Lung (tissue), 12 donors: ENCODE results near the gene COL15A1. TPM values are rescaled to one million over a fixed set of nuclear protein-coding genes. Genes with fewer than 3 reads are reported as not detected.

Source experiments
- ATAC-seq: fragments of 200-7000 bp; cut with Tn5 transposase; one replicate; pipeline ENCODE4 v1.9.1; 2020; ENCODE audit warnings: moderate number of reproducible peaks; ENCODE audit not compliant: insufficient read depth, low FRiP score
- DNase-seq, 3 donors: peaks; one replicate each; pipeline ENCODE4 v3.0.0-alpha.2; 2013 to 2017
- H3K27ac ChIP-seq, 2 donors: one replicate each; pipeline ENCODE4 v1.5.1; 2013; ENCODE audit warnings: mild to moderate bottlenecking in 2 of 2, moderate library complexity in 2 of 2, control low read depth in 1 of 2, inconsistent platforms in 1 of 2, low read depth in 1 of 2, low read length in 1 of 2
- H3K27me3 ChIP-seq, 3 donors: one replicate each; pipeline ENCODE4 v1.5.1; 2013; ENCODE audit warnings: low read length in 2 of 3; ENCODE audit not compliant: control insufficient read depth in 3 of 3, insufficient read depth in 3 of 3
- H3K36me3 ChIP-seq, 4 donors: one replicate each; pipeline ENCODE4 v1.5.1; 2013; ENCODE audit warnings: low read length in 4 of 4, mild to moderate bottlenecking in 1 of 4, moderate library complexity in 1 of 4; ENCODE audit not compliant: control insufficient read depth in 4 of 4, insufficient read depth in 4 of 4
- H3K4me1 ChIP-seq, 5 donors: one replicate each; pipeline ENCODE4 v1.5.1; 2013; ENCODE audit warnings: low read length in 5 of 5, mild to moderate bottlenecking in 2 of 5, moderate library complexity in 1 of 5; ENCODE audit not compliant: control insufficient read depth in 5 of 5, insufficient read depth in 5 of 5
- H3K4me3 ChIP-seq: one replicate; pipeline ENCODE4 v1.5.1; 2013; ENCODE audit warnings: mild to moderate bottlenecking, control low read depth, moderate library complexity
- H3K9ac ChIP-seq, 2 donors: one replicate each; pipeline ENCODE4 v1.5.1; 2013; ENCODE audit warnings: low read length in 2 of 2, control low read depth in 1 of 2; ENCODE audit not compliant: insufficient read depth in 1 of 2
- H3K9me3 ChIP-seq, 4 donors: one replicate each; pipeline ENCODE4 v1.5.1; 2013; ENCODE audit warnings: low read length in 3 of 4, mild to moderate bottlenecking in 1 of 4, moderate library complexity in 1 of 4; ENCODE audit not compliant: control insufficient read depth in 4 of 4, insufficient read depth in 3 of 4
- CTCF ChIP-seq: IDR thresholded peaks from 2 replicates; pipeline ENCODE4 v1.5.1; 2012; ENCODE audit warnings: mild to moderate bottlenecking; ENCODE audit errors: control extremely low read depth, extremely low read depth
- WGBS, 2 donors: extraction: QIAGEN DNeasy Blood & Tissue Kit; methylation state at CpG; one replicate each; pipeline ENCODE4 v1.1.7; 2013; 5-methylcytosine and 5-hydroxymethylcytosine counted together
- polyA plus RNA-seq, 2 donors: library from polyadenylated mRNA; stranded (reverse); fragments of 200-250 nt; gene quantifications; one replicate each; pipeline ENCODE4 v1.2.1, GENCODE V29; 2013
- total RNA-seq, 2 donors: library from RNA; depleted of rRNA in 1 of 2; stranded (reverse); fragments of >200 nt in 1 of 2; gene quantifications; one replicate each; pipeline ENCODE4 v1.2.1, GENCODE V29; 2014 to 2021
- donor health status: control.
- donor health status: control.
- donor health status: Bipolar disorder and iron deficiency.
- donor health status: healthy.
- donor health status: DM: yes; HTN: yes; CAD: no.

COL15A1 gene
- total and polyA plus RNA-seq, 4 donors: 2.9 to 40.5 (median 8.5) TPM

GRCh38 chr9:99116003-99116411, 172.3 kb downstream of the COL15A1 start:
- Histone ChIP-seq H3K9ac (no peak overlapping the region), H3K9me3 (no peaks in the 10 kb centered on the region), H3K4me3 (no peak overlapping the region), H3K36me3 (no peaks in the 10 kb centered on the region), H3K27ac (no peak overlapping the region), H3K27me3 (no peaks in the 10 kb centered on the region), H3K4me1 (peaks cover 0 to 30% (median 0%) of the 10 kb centered on the region in 5 donors)
- no peak for ATAC-seq
- no peak for DNase-seq
- 58 to 84% methylated on average over 3 of the region's 3 CpGs for WGBS, 2 donors
- TF ChIP-seq CTCF: no peak

GRCh38 chr9:99118782-99119466, 175.2 kb downstream of the COL15A1 start:
- DNase-seq (no peak), ATAC-seq (no peak)
- 44 to 66% methylated on average over 7 of the region's 7 CpGs for WGBS, 2 donors
- Histone ChIP-seq H3K36me3 (no peaks in the 10 kb centered on the region), H3K4me3 (no peak overlapping the region), H3K9ac (no peak overlapping the region), H3K27ac (no peak overlapping the region), H3K4me1 (peaks cover 0 to 28% (median 0%) of the 10 kb centered on the region in 5 donors), H3K9me3 (no peaks in the 10 kb centered on the region), H3K27me3 (no peaks in the 10 kb centered on the region)
- TF ChIP-seq CTCF: no peak

- Histone ChIP-seq H3K4me3 (no peak overlapping the region), H3K9ac (no peak overlapping the region), H3K36me3 (no peaks in the 10 kb centered on the region), H3K9me3 (no peaks in the 10 kb centered on the region), H3K4me1 (peaks cover 0 to 19% (median 0%) of the 10 kb centered on the region in 5 donors), H3K27ac (peak overlapping the region in 1 of 2 donors; percentile 21), H3K27me3 (no peaks in the 10 kb centered on the region)
- DNase-seq (no peak), ATAC-seq (no peak)
- TF ChIP-seq CTCF: no peak
These were observed 176.4 kb downstream of the COL15A1 start for GRCh38 chr9:99119976-99120655.

Other genes with a start within 250 kb of the COL15A1 start
- under 1 TPM; 0.40 to 0.61 TPM for gene GABBR2, start 235.0 kb upstream of the COL15A1 start, total RNA-seq
- gene GABBR2, start 235.0 kb upstream of the COL15A1 start, polyA plus RNA-seq: 1 to 10 TPM in 1 of 2 donors, under 1 TPM in 1; 0.67 to 1.8 TPM
- gene ANKS6, start 147.4 kb upstream of the COL15A1 start, total RNA-seq: 10 to 100 TPM; 25.8 to 35.5 TPM
- 10 to 100 TPM; 16.7 to 24.2 TPM for gene ANKS6, start 147.4 kb upstream of the COL15A1 start, polyA plus RNA-seq
- gene GALNT12, start 136.2 kb upstream of the COL15A1 start, total RNA-seq: 10 to 100 TPM; 26.3 to 35.0 TPM
- 10 to 100 TPM in 1 of 2 donors, 1 to 10 TPM in 1; 7.9 to 13.9 TPM for gene GALNT12, start 136.2 kb upstream of the COL15A1 start, polyA plus RNA-seq
- 10 to 100 TPM; 43.1 to 73.2 TPM for gene TGFBR1, start 161.2 kb downstream of the COL15A1 start, total RNA-seq
- 10 to 100 TPM; 14.2 to 14.7 TPM for gene TGFBR1, start 161.2 kb downstream of the COL15A1 start, polyA plus RNA-seq